HepG2 (cell line): Measurements from ENCODE around the gene MIS18BP1. TPM values are rescaled to one million over a fixed set of nuclear protein-coding genes. Genes with fewer than 3 reads are reported as not detected.

Source experiments
- ATAC-seq: fragments of 200-7000 bp; cut with Tn5 transposase; 3 replicates; pipeline ENCODE4 v1.9.1; 2020; ENCODE audit warnings: mild to moderate bottlenecking, moderate library complexity
- Bru-seq: library from RNA; stranded (reverse); fragments of 400-500 nt; gene quantifications from one replicate; lab custom pipeline; 2021; lab: Mats Ljungman, UMichigan
- BruChase-seq, 2 experiments: library from RNA; stranded (reverse); fragments of 400-500 nt; gene quantifications; one replicate each; lab custom pipeline; 2021; lab: Mats Ljungman, UMichigan
- BruUV-seq: library from RNA; stranded (reverse); fragments of 400-500 nt; replicated peaks from 2 replicates; lab custom pipeline; 2021; lab: Mats Ljungman, UMichigan
- CTCF ChIA-PET: fragments of 300-600 bp; formaldehyde crosslinking; extraction: SDS; loops from one replicate; lab custom pipeline; 2021; ENCODE audit warnings: low total read pairs, inconsistent platforms, low intra/inter-chr PET ratio; lab: Yijun Ruan, JAX
- POLR2A ChIA-PET: fragments of 350-600 bp; sonication (Branson Sonifier 250); formaldehyde crosslinking; loops from one replicate; lab custom pipeline; 2020; ENCODE audit warnings: antibody characterized with exemption, inconsistent platforms; lab: Yijun Ruan, JAX
- DNase-seq: peaks from one replicate; pipeline ENCODE4 v3.0.0-alpha.2; 2015; ENCODE audit warnings: low spot score
- FAIRE-seq: peaks from 3 replicates; lab custom pipeline; 2011; peaks lifted over from hg19 to GRCh38; lab: Jason Lieb, UNC
- H2AFZ ChIP-seq: one replicate; pipeline ENCODE4 v1.6.1; 2011; ENCODE audit warnings: low read length, inconsistent platforms
- H3K27ac ChIP-seq: fragments of 300-600 bp; 3 replicates; pipeline ENCODE4 v1.8.0; 2011; ENCODE audit warnings: mixed run types, mild to moderate bottlenecking, mixed read lengths, low read length, inconsistent platforms; ENCODE audit not compliant: insufficient read depth; ENCODE audit errors: extremely low read length
- H3K27me3 ChIP-seq, 2 experiments: fragments of 200-600 bp in 1 of 2; 2 replicates in 1 of 2; 3 replicates in 1 of 2; pipeline versions ENCODE4 v1.6.0 to v1.8.0; 2011; ENCODE audit warnings: low read length in 2 of 2, mild to moderate bottlenecking in 2 of 2, moderate library complexity in 2 of 2, inconsistent platforms in 1 of 2; ENCODE audit not compliant: insufficient read depth in 2 of 2, control insufficient read depth in 1 of 2
- H3K36me3 ChIP-seq, 2 experiments: fragments of 200-600 bp in 1 of 2; replicated peaks in 1 of 2; 2 replicates in 1 of 2; 3 replicates in 1 of 2; pipeline versions ENCODE4 v1.5.1 to v1.8.0; 2011; ENCODE audit warnings: low read length in 2 of 2, inconsistent platforms in 1 of 2; ENCODE audit not compliant: insufficient read depth in 2 of 2, control insufficient read depth in 1 of 2
- H3K4me1 ChIP-seq: 2 replicates; pipeline ENCODE4 v1.5.1; 2012; ENCODE audit warnings: low read length, inconsistent platforms; ENCODE audit not compliant: insufficient read depth
- H3K4me2 ChIP-seq: 2 replicates; pipeline ENCODE4 v1.6.0; 2011; ENCODE audit warnings: low read depth, low read length, inconsistent platforms
- H3K4me3 ChIP-seq, 3 experiments: fragments of 200-600 bp in 1 of 3; sonication (generic), shearing (Covaris generic) in 1 of 3; replicated peaks in 1 of 3; 2 replicates each; pipeline ENCODE4 v1.5.1; 2011 to 2016; ENCODE audit warnings: low read length in 3 of 3, inconsistent platforms in 2 of 3, low read depth in 2 of 3, mild to moderate bottlenecking in 2 of 3, control low read depth in 1 of 3, mixed read lengths in 1 of 3; ENCODE audit not compliant: insufficient read depth in 1 of 3
- H3K79me2 ChIP-seq: one replicate; pipeline ENCODE4 v1.6.1; 2011; ENCODE audit warnings: low read length, inconsistent platforms; ENCODE audit not compliant: insufficient read depth
- H3K9ac ChIP-seq: 2 replicates; pipeline ENCODE4 v1.6.0; 2011; ENCODE audit warnings: mild to moderate bottlenecking, low read depth, low read length, inconsistent platforms; ENCODE audit not compliant: insufficient read depth
- H3K9me3 ChIP-seq: 2 replicates; pipeline ENCODE4 v1.5.1; 2012; ENCODE audit warnings: mild to moderate bottlenecking, low read length
- H4K20me1 ChIP-seq: 2 replicates; pipeline ENCODE4 v1.6.0; 2011; ENCODE audit warnings: inconsistent platforms, mild to moderate bottlenecking, low read length, moderate library complexity; ENCODE audit not compliant: insufficient read depth
- CHD2 ChIP-seq: IDR thresholded peaks from 2 replicates; pipeline ENCODE4 v1.6.1; 2011; ENCODE audit warnings: low read depth, low read length, improper control_type of control experiment
- ETV6 ChIP-seq: sonication (generic); formaldehyde crosslinking; conservative IDR thresholded peaks from 2 replicates; pipeline ENCODE4 v1.4.0; 2020; ENCODE audit warnings: missing genetic modification reagents
- NR2C2 ChIP-seq: sonication (generic); formaldehyde crosslinking; IDR thresholded peaks from 2 replicates; pipeline ENCODE4 v1.4.0; 2020; ENCODE audit warnings: missing genetic modification reagents, mild to moderate bottlenecking, moderate library complexity, borderline replicate concordance
- SRSF9 ChIP-seq: fragments of 200-400 bp; formaldehyde crosslinking; IDR thresholded peaks from 2 replicates; pipeline ENCODE4 v1.6.1; 2018; ENCODE audit warnings: borderline replicate concordance, mild to moderate bottlenecking, low read depth, low read length; ENCODE audit not compliant: insufficient read depth, poor library complexity, severe bottlenecking
- ZFP36L2 ChIP-seq: sonication (generic); formaldehyde crosslinking; IDR thresholded peaks from 2 replicates; pipeline ENCODE4 v1.4.0; 2020; ENCODE audit warnings: missing genetic modification reagents
- ZNF138 ChIP-seq: sonication (generic); formaldehyde crosslinking; IDR thresholded peaks from 2 replicates; pipeline ENCODE4 v1.5.0; 2020; ENCODE audit warnings: mild to moderate bottlenecking, low read depth, missing genetic modification reagents
- ZNF33B ChIP-seq: sonication (generic); formaldehyde crosslinking; IDR thresholded peaks from 2 replicates; pipeline ENCODE4 v1.5.1; 2020; ENCODE audit warnings: mild to moderate bottlenecking, missing genetic modification reagents
- ZNF496 ChIP-seq: sonication (generic); formaldehyde crosslinking; IDR thresholded peaks from 2 replicates; pipeline ENCODE4 v1.8.1; 2023; ENCODE audit warnings: mild to moderate bottlenecking, moderate library complexity, missing genetic modification reagents; ENCODE audit not compliant: insufficient replicate concordance
- ZNF564 ChIP-seq: sonication (generic); formaldehyde crosslinking; IDR thresholded peaks from 2 replicates; pipeline ENCODE4 v1.8.1; 2023; ENCODE audit warnings: mild to moderate bottlenecking, missing genetic modification reagents
- ZNF567 ChIP-seq: sonication (generic); formaldehyde crosslinking; IDR thresholded peaks from 2 replicates; pipeline ENCODE4 v1.8.1; 2023; ENCODE audit warnings: mild to moderate bottlenecking, missing genetic modification reagents, borderline replicate concordance
- ZNF761 ChIP-seq: sonication (generic); formaldehyde crosslinking; conservative IDR thresholded peaks from 2 replicates; pipeline ENCODE4 v1.4.0; 2020; ENCODE audit warnings: mild to moderate bottlenecking, missing genetic modification reagents
- WGBS: methylation state at CpG from one replicate; pipeline ENCODE4 v1.1.6; 2017; ENCODE audit warnings: low lambda C conversion rate; 5-methylcytosine and 5-hydroxymethylcytosine counted together
- in situ Hi-C: cut with HindIII; loops from 2 replicates; pipeline ENCODE4 v1.10.0; 2017; ENCODE audit warnings: low pct_unique_long_range_greater_than_20kb; ENCODE audit not compliant: extremely low pct_ligation_motif_present
- intact Hi-C: fragments of 100-400 bp; cut with micrococcal nuclease; formaldehyde crosslinking; loops from one replicate; pipeline ENCODE4 v1.10.0; 2022; ENCODE audit not compliant: unreplicated experiment
- long read RNA-seq, 2 experiments: library from RNA in 1 of 2; library from polyadenylated mRNA in 1 of 2; stranded (forward) in 1 of 2; unstranded in 1 of 2; transcript quantifications; one replicate each; pipeline ENCODE4 v2.0.0, GENCODE V29; 2019 to 2022
- polyA minus RNA-seq, 3 experiments: library from RNA; depleted of rRNA, polyadenylated mRNA; stranded (reverse); fragments of >200 nt; gene quantifications; 2 replicates each; pipeline ENCODE4 v1.2.3, GENCODE V29; 2011; ENCODE audit warnings: low replicate concordance in 1 of 3
- polyA plus RNA-seq, 8 experiments: library from polyadenylated mRNA; depleted of rRNA in 3 of 8; stranded (reverse) in 7 of 8; unstranded in 1 of 8; fragments of >200 nt; fragmentation: Illumina TruSeq in 4 of 8; extraction: Trizol in 4 of 8; gene quantifications; 2 replicates each; pipeline versions ENCODE4 v1.2.1 to v1.2.3, GENCODE V29; 2011 to 2016; ENCODE audit warnings: low read depth in 4 of 8, missing spikeins in 1 of 8, mixed read lengths in 1 of 8; ENCODE audit not compliant: insufficient read depth in 1 of 8
- total RNA-seq, 5 experiments: library from RNA; depleted of rRNA; stranded (reverse); fragments of >200 nt; fragmentation: Illumina TruSeq; extraction: Trizol; gene quantifications; 2 replicates each; pipeline ENCODE4 v1.2.3, GENCODE V29; 2016; ENCODE audit warnings: low read depth in 1 of 5
- TF ChIP-seq, protein P1 (sequence below): fragments of 450-650 bp; IDR thresholded peaks from 2 replicates; pipeline ENCODE4 v1.6.1; 2016
- TF ChIP-seq, protein P2 (sequence below): IDR thresholded peaks from 2 replicates; pipeline ENCODE4 v1.6.1; 2016; ENCODE audit warnings: low read depth, borderline replicate concordance

MIS18BP1 gene
- total RNA-seq (2016; rRNA removed; fragmentation: Illumina TruSeq; extraction: Trizol), result 36.4 and 54.6 TPM in 2 replicates
- total RNA-seq (2016; cell fraction: cytosol; rRNA removed; fragmentation: Illumina TruSeq; extraction: Trizol; ENCODE audit: low read depth), result 8.5 and 9.1 TPM in 2 replicates
- total RNA-seq (2016; cell fraction: insoluble cytoplasmic fraction; rRNA removed; fragmentation: Illumina TruSeq; extraction: Trizol), result 43.2 and 47.0 TPM in 2 replicates
- 17.8 and 23.3 TPM in 2 replicates for total RNA-seq (2016; cell fraction: membrane; rRNA removed; fragmentation: Illumina TruSeq; extraction: Trizol)
- 48.9 and 51.7 TPM in 2 replicates for total RNA-seq (2016; cell fraction: nucleus; rRNA removed; fragmentation: Illumina TruSeq; extraction: Trizol)
- polyA plus RNA-seq (2011; rRNA removed), result 6.0 and 9.5 TPM in 2 replicates
- polyA plus RNA-seq (2011; cell fraction: cytosol; rRNA removed), result 2.6 and 4.0 TPM in 2 replicates
- 7.0 and 8.2 TPM in 2 replicates for polyA plus RNA-seq (2011; cell fraction: nucleus; rRNA removed)
- polyA plus RNA-seq (2012), result 6.4 and 10.4 TPM in 2 replicates
- 0.81 and 1.1 TPM in 2 replicates for polyA plus RNA-seq (2016; cell fraction: cytosol; fragmentation: Illumina TruSeq; extraction: Trizol; ENCODE audit: low read depth)
- polyA plus RNA-seq (2016; cell fraction: insoluble cytoplasmic fraction; fragmentation: Illumina TruSeq; extraction: Trizol; ENCODE audit: low read depth), result 28.2 and 30.5 TPM in 2 replicates
- 3.1 and 3.3 TPM in 2 replicates for polyA plus RNA-seq (2016; cell fraction: membrane; fragmentation: Illumina TruSeq; extraction: Trizol; ENCODE audit: low read depth)
- 46.2 and 47.8 TPM in 2 replicates for polyA plus RNA-seq (2016; cell fraction: nucleus; fragmentation: Illumina TruSeq; extraction: Trizol; ENCODE audit: insufficient read depth, low read depth)
- 3.7 and 14.3 TPM in 2 replicates for polyA minus RNA-seq (2011; rRNA and poly(A)+ RNA removed; ENCODE audit: low replicate concordance)
- 11.9 and 13.0 TPM in 2 replicates for polyA minus RNA-seq (2011; cell fraction: cytosol; rRNA and poly(A)+ RNA removed)
- 40.9 and 50.1 TPM in 2 replicates for polyA minus RNA-seq (2011; cell fraction: nucleus; rRNA and poly(A)+ RNA removed)
- percentile 75 among the genes with signal in this experiment for Bru-seq, nascent RNA
- percentile 73 among the genes with signal in this experiment for BruChase-seq, experiment 1, labeled RNA remaining after a 6-hour chase
- BruChase-seq, experiment 2, labeled RNA remaining after a 2-hour chase, result percentile 74 among the genes with signal in this experiment
- long read RNA-seq, experiment 1, partial matches to known transcripts, result 15 of 17 reads
- long read RNA-seq, experiment 1, other reads (novel, unspliced or antisense), result 1 of 17 reads
- long read RNA-seq, experiment 2, partial matches to known transcripts, result 0 of 4 reads
- long read RNA-seq, experiment 2, other reads (novel, unspliced or antisense), result 4 of 4 reads

DNA sequence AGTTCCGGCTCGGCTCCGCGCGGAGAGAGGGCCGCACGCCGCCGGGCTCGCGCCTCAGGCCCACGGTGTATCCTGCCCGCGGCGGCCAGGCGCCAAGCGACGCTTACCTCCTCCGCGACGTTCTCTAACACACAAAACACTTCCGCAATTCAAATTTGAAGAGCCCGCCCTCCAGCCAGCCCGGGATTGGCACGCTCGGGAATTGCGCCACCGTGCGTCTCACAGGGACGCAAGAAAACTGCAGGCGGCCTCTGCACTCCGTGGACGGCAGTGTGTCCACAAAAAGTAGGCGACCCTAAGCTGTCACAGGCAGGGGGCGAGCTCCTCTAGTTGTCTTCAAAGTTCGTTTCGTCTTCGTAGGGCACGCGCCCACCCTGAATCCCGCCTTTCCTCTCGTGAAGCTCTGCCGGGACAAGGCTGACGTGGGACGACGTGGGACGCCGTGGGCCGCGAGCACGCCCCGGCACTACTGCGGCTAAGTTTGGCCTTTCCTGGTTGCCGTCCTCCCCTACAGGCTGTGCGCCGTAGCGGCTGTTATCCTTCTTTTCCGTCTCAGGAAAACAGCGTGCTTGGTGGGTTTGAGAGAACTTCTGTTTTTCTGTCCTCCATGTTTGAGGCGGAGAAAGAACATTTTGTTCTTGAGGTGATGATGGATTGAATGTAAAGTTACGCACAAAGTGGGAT, at the start of gene MIS18BP1:
Gene MIS18BP1, minus strand, starts transcription at position 133 of the 684 bp plus-strand sequence. CDS start 5,916 bp downstream, outside the sequence.
- H3K4me2 ChIP-seq, result peak within 1 kb of the TSS; percentile 97
- peaks cover 6% of the 10 kb centered on the region for H3K9me3 ChIP-seq
- peak; percentile 95 for ATAC-seq
- 3% methylated on average over 24 of the region's 61 CpGs for WGBS
- in situ Hi-C loops, result no loop called here
- no peaks in the 10 kb centered on the region for H3K36me3 ChIP-seq
- peak within 1 kb of the TSS; percentile 97 for H3K27ac ChIP-seq
- H3K4me1 ChIP-seq, result peaks cover 36% of the 10 kb centered on the region
- H4K20me1 ChIP-seq, result no peaks in the 10 kb centered on the region
- POLR2A ChIA-PET, result interaction anchor here (0.8 to 2.5 kb wide), 12 partner anchors 9 to 1473 kb away, joined by 3 to 18 read pairs (median 4); partner anchors contain the start of genes FKBP3, KLHL28, PRPF39 and TOGARAM1
- no TSS peak for BruUV-seq
- FAIRE-seq, result peak; percentile 78
- DNase-seq, result peak; percentile 96
- H3K9ac ChIP-seq, result peak within 1 kb of the TSS; percentile 95
- H3K27me3 ChIP-seq, result no peaks in the 10 kb centered on the region; a peak in 1 of 5 replicates
- CTCF ChIA-PET, result interaction anchor here (0.8 kb wide), 1 partner anchor 15 kb away, joined by 4 read pairs; no protein-coding TSS in a partner anchor
- H2AFZ ChIP-seq, result peak within 1 kb of the TSS; percentile 84
- peak within 1 kb of the TSS; percentile 89 to 100 (median 91) for H3K4me3 ChIP-seq
- intact Hi-C loops, result loop anchor here (1.0 to 5.0 kb wide), 5 partner anchors 119 to 1471 kb away; partner anchors contain the start of genes FKBP3 and TOGARAM1
- peaks cover 46% of the 10 kb centered on the region for H3K79me2 ChIP-seq
- TF ChIP-seq, protein P1, sequence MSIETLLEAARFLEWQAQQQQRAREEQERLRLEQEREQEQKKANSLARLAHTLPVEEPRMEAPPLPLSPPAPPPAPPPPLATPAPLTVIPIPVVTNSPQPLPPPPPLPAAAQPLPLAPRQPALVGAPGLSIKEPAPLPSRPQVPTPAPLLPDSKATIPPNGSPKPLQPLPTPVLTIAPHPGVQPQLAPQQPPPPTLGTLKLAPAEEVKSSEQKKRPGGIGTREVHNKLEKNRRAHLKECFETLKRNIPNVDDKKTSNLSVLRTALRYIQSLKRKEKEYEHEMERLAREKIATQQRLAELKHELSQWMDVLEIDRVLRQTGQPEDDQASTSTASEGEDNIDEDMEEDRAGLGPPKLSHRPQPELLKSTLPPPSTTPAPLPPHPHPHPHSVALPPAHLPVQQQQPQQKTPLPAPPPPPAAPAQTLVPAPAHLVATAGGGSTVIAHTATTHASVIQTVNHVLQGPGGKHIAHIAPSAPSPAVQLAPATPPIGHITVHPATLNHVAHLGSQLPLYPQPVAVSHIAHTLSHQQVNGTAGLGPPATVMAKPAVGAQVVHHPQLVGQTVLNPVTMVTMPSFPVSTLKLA, result peak; percentile 41; the same call in 1 of the 2 replicates
- TF ChIP-seq ETV6 (CRISPR knock-in tag) (no peak; the same call in 1 of the 2 replicates), ZNF564 (CRISPR knock-in tag) (peak; percentile 95), ZNF496 (CRISPR knock-in tag) (no peak), NR2C2 (CRISPR knock-in tag) (peak; percentile 91), ZNF761 (no peak; the same call in 1 of the 2 replicates), ZNF567 (CRISPR knock-in tag) (peak; percentile 90; the same call in 1 of the 2 replicates), ZNF138 (peak; percentile 76), SRSF9 (no peak), CHD2 (peak; percentile 51), ZNF33B (no peak; the same call in 1 of the 2 replicates), ZFP36L2 (CRISPR knock-in tag) (no peak; the same call in 1 of the 2 replicates)
- TF ChIP-seq, protein P2, sequence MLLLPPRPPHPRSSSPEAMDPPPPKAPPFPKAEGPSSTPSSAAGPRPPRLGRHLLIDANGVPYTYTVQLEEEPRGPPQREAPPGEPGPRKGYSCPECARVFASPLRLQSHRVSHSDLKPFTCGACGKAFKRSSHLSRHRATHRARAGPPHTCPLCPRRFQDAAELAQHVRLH, result peak; percentile 90; the same call in 1 of the 2 replicates
